Testis (tissue), 3 donors: ENCODE measurements around the gene ZC3H15. TPM values are rescaled to one million over a fixed set of nuclear protein-coding genes. Genes with fewer than 3 reads are reported as not detected.

ENCODE experiments used
- DNase-seq: peaks from one replicate; pipeline ENCODE4 v3.0.0-alpha.2; 2019
- H3K27ac ChIP-seq, 2 donors: fragments of 200-600 bp; sonication (generic); one replicate each; pipeline ENCODE4 v1.5.1; 2019
- H3K27me3 ChIP-seq: fragments of 200-600 bp; sonication (generic); one replicate; pipeline ENCODE4 v1.5.1; 2019
- H3K36me3 ChIP-seq: fragments of 200-600 bp; sonication (generic); one replicate; pipeline ENCODE4 v1.5.1; 2017; ENCODE audit warnings: low read depth; ENCODE audit errors: missing control alignments
- H3K4me1 ChIP-seq: fragments of 200-600 bp; sonication (generic); one replicate; pipeline ENCODE4 v1.5.1; 2019
- H3K4me3 ChIP-seq, 2 donors: fragments of 200-600 bp; sonication (generic); one replicate each; pipeline ENCODE4 v1.5.1; 2017 to 2019
- H3K9me3 ChIP-seq: fragments of 200-600 bp; sonication (generic); one replicate; pipeline ENCODE4 v1.5.1; 2017
- CTCF ChIP-seq, 3 experiments: fragments of 450-650 bp in 2 of 3; fragments of 200-600 bp in 1 of 3; sonication (generic) in 1 of 3; IDR thresholded peaks; one replicate each; pipeline ENCODE4 v1.5.1; 2016 to 2019; ENCODE audit warnings: antibody characterized with exemption in 3 of 3, mild to moderate bottlenecking in 2 of 3, moderate library complexity in 1 of 3
- POLR2A ChIP-seq: fragments of 450-650 bp; IDR thresholded peaks from one replicate; pipeline ENCODE4 v1.6.1; 2017; ENCODE audit warnings: antibody characterized with exemption, mild to moderate bottlenecking, moderate library complexity
- WGBS, 2 donors: methylation state at CpG; one replicate each; pipeline ENCODE4 v1.1.5; 2018; 5-methylcytosine and 5-hydroxymethylcytosine counted together
- intact Hi-C: fragments of 100-400 bp; cut with DNase I; formaldehyde crosslinking; loops from one replicate; pipeline ENCODE4 v1.15.1; 2023; ENCODE audit warnings: low total_unique reads
- polyA plus RNA-seq: library from polyadenylated mRNA; stranded (reverse); fragments of 350-450 nt; fragmentation: Illumina TruSeq; extraction: RNeasy Lipid Tissue Mini Kit (QIAGEN cat#74804); gene quantifications from one replicate; pipeline ENCODE4 v1.2.3, GENCODE V29; 2014; ENCODE audit warnings: low read depth, low replicate concordance; ENCODE audit not compliant: insufficient read depth
- total RNA-seq, 2 donors: library from RNA; depleted of rRNA; stranded (reverse); fragments of >200 nt; gene quantifications; one replicate each; pipeline ENCODE4 v1.2.3, GENCODE V29; 2016

ZC3H15 gene
- total and polyA plus RNA-seq, 3 donors from 2014 or later: 36.8 to 67.4 (median 59.4) TPM

- no peaks in the 10 kb centered on the region for H3K36me3 ChIP-seq
- H3K4me1 ChIP-seq: peaks cover 4% of the 10 kb centered on the region
- no peak overlapping the region for H3K4me3 ChIP-seq
- no peaks in the 10 kb centered on the region for H3K27me3 ChIP-seq
- WGBS, 2 donors: 84 to 99% methylated on average over 4 of the region's 4 CpGs
- intact Hi-C loops: no loop called here
- no peak for DNase-seq
- no peaks in the 10 kb centered on the region for H3K9me3 ChIP-seq
- H3K27ac ChIP-seq: no peak overlapping the region
- no peak for TF ChIP-seq CTCF (IDR thresholded peaks at IDR 0.05)
- TF ChIP-seq POLR2A: no peak
Observed at GRCh38 chr2:186542002-186542401, 55.9 kb downstream of the ZC3H15 start.

GRCh38 chr2:186543561-186544131, 57.6 kb downstream of the ZC3H15 start:
- Histone ChIP-seq H3K4me1 (peaks cover 4% of the 10 kb centered on the region), H3K36me3 (no peaks in the 10 kb centered on the region), H3K9me3 (no peaks in the 10 kb centered on the region), H3K27me3 (no peaks in the 10 kb centered on the region), H3K4me3 (no peak overlapping the region), H3K27ac (peak overlapping the region in 1 of 2 donors; percentile 18)
- no peak for TF ChIP-seq POLR2A
- no peak for TF ChIP-seq CTCF (IDR thresholded peaks at IDR 0.05)
- intact Hi-C loops: no loop called here
- 73 to 90% methylated on average over 3 of the region's 3 CpGs for WGBS, 2 donors
- DNase-seq: no peak

GRCh38 chr2:186544255-186544675, 58.2 kb downstream of the ZC3H15 start:
- Histone ChIP-seq H3K27me3 (no peaks in the 10 kb centered on the region), H3K27ac (peak overlapping the region in 1 of 2 donors; percentile 18), H3K36me3 (no peaks in the 10 kb centered on the region), H3K9me3 (no peaks in the 10 kb centered on the region), H3K4me1 (peaks cover 4% of the 10 kb centered on the region), H3K4me3 (no peak overlapping the region)
- intact Hi-C loops: no loop called here
- DNase-seq: no peak
- WGBS, 2 donors: 26 to 34% methylated on average over 1 of the region's 1 CpG
- TF ChIP-seq POLR2A (no peak), CTCF (IDR thresholded peaks at IDR 0.05) (no peak)

GRCh38 chr2:186546846-186547245, 60.8 kb downstream of the ZC3H15 start:
- peaks cover 4% of the 10 kb centered on the region for H3K4me1 ChIP-seq
- TF ChIP-seq POLR2A (no peak), CTCF (IDR thresholded peaks at IDR 0.05) (no peak)
- no peak for DNase-seq
- H3K27me3 ChIP-seq: no peaks in the 10 kb centered on the region
- intact Hi-C loops: no loop called here
- WGBS, 2 donors: 0% methylated on average over 1 of the region's 1 CpG
- no peaks in the 10 kb centered on the region for H3K36me3 ChIP-seq
- no peak overlapping the region for H3K27ac ChIP-seq
- no peaks in the 10 kb centered on the region for H3K9me3 ChIP-seq
- H3K4me3 ChIP-seq: no peak overlapping the region
